ENCODE data around the gene WDTC1.
A peak's percentile ranks its signal among the peaks of the same experiment; 100 is the strongest.
"Not testable (repeated sequence)": the region's sequence is repeated elsewhere in the genome, so short reads cannot be mapped to it uniquely, and the experiment has no call there.

Gene WDTC1

GRCh38 chr1:27285274-27285660, 50.8 kb downstream of the WDTC1 start:
- no peak for DNase-seq (ENCODE audit: extremely low read depth, low read depth)
- no peak for TF ChIP-seq CTCF (IDR thresholded peaks at IDR 0.05; ENCODE audit: low read depth, low read length)

- not testable (repeated sequence) for DNase-seq (ENCODE audit: extremely low read depth, low read depth)
Observed at GRCh38 chr1:27285821-27286220, 51.4 kb downstream of the WDTC1 start.

GRCh38 chr1:27289125-27289524, 54.7 kb downstream of the WDTC1 start:
- not testable (repeated sequence) for DNase-seq (ENCODE audit: extremely low read depth, low read depth)

GRCh38 chr1:27290581-27290980, 56.1 kb downstream of the WDTC1 start:
- no peak for DNase-seq (ENCODE audit: extremely low read depth, low read depth)
- no peak for TF ChIP-seq CTCF (IDR thresholded peaks at IDR 0.05; ENCODE audit: low read depth, low read length)

- no peak for TF ChIP-seq CTCF (IDR thresholded peaks at IDR 0.05; ENCODE audit: low read depth, low read length)
- DNase-seq (ENCODE audit: extremely low read depth, low read depth) = no peak
Observed at GRCh38 chr1:27292106-27292505, 57.7 kb downstream of the WDTC1 start.

GRCh38 chr1:27293915-27294314, 59.5 kb downstream of the WDTC1 start:
- no peak for TF ChIP-seq CTCF (IDR thresholded peaks at IDR 0.05; ENCODE audit: low read depth, low read length)
- DNase-seq (ENCODE audit: extremely low read depth, low read depth) = no peak

GRCh38 chr1:27296773-27297291, 62.4 kb downstream of the WDTC1 start:
- TF ChIP-seq CTCF (IDR thresholded peaks at IDR 0.05; ENCODE audit: low read depth, low read length) = peak; percentile 71
- no peak for DNase-seq (ENCODE audit: extremely low read depth, low read depth)

GRCh38 chr1:27297903-27298302, 63.5 kb downstream of the WDTC1 start:
- TF ChIP-seq CTCF (IDR thresholded peaks at IDR 0.05; ENCODE audit: low read depth, low read length) = no peak
- no peak for DNase-seq (ENCODE audit: extremely low read depth, low read depth)

Measured in AG09319 (cell line).